NAMALWA (cell line): Measurements from ENCODE around the gene NRK.
"Not testable (repeated sequence)": the region's sequence is repeated elsewhere in the genome, so short reads cannot be mapped to it uniquely, and the experiment has no call there.

Experiments used
- DNase-seq: peaks from one replicate; pipeline ENCODE4 v3.0.0-alpha.2; 2015; ENCODE audit warnings: low spot score

The NRK gene

DNA sequence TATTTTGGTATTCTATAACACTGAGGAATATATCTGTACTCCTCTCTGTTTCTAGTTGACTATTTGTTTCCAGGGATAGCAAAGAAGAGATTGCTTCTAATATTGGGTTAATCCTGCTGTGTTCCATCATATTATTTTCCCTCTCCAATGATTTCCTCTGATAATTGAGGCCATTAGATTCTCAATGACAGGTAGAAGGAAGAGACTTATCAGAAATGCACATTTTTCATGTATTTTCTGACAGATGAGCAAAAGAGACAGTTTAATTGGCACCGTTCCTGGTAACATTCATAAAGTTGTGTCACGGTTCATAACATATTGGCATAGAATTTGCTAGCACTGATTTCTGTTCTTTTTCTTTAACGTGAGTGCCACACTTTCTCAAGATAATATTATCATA, 58.2 kb downstream of the NRK start:
- no peak for DNase-seq

DNA sequence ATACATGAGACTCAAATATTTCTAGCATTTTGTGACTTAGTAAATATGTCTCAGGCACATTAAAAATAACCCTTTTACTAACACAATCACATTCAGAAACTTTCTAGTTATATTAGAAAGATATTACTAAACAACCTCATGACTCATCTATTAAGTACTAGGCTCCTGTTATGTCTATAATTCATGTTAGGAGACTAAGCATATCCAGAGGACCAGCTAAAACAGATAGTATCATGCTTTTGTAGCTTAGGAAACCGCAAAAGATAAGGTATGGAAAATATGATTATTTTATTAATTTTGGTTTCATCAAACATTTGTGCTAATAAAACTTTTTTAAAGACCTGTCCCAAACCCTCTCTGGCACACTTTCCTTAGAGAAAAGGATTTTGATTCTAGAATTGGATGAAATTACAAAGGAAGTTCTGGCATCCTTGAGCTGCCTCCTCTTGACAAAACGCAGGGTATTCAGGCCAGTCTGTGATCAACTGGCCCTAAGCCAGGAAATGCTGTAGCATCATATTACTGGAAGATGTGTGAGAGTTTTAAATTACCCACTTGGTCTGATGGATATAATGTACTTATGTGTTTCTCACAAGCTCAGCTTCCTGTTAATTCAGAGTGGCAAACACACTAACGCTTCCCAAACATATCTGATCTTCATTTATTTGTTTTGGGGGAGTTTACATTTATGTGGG, 60.4 kb downstream of the NRK start:
- DNase-seq = no peak

- no peak for DNase-seq
Observed at GRCh38 chrX:105894721-105895120, 72.4 kb downstream of the NRK start.

DNA sequence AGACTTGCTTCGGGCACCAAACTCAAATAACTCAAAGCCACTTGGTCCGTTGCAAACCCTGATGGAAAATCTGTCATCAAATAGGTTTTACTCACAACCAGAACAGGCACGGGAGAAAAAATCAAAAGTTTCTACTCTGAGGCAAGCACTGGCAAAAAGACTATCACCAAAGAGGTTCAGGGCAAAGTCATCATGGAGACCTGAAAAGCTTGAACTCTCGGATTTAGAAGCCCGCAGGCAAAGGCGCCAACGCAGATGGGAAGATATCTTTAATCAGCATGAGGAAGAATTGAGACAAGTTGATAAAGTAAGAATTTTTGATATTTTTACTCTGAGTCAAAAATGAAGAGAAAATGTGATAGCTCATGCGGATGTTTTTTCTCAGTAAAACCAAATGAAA, 87.2 kb downstream of the NRK start:
- DNase-seq = no peak

- no peak for DNase-seq
Observed at GRCh38 chrX:105910563-105911105, 88.3 kb downstream of the NRK start.

DNA sequence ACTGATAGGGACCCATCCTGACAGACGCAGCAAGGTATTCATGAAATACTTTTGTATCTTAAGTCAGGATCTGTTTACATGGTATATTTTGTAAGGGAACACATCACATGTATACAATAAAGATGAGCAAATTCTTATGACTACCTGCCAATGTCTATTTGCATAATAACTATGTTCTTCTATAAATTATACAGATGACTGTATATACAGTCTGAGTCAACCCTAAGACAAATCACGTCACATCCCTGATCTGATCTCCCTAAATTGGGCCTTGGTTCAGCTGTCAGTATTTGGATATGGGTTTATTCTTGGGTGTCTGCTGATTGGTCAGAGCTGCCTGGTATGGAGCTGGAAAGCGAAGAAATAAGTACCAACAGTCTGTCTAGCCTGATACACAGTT, 122.9 kb downstream of the NRK start:
- DNase-seq = no peak

GRCh38 chrX:105969487-105969886, 147.1 kb downstream of the NRK start:
- no peak for DNase-seq

GRCh38 chrX:105972690-105973386, 150.5 kb downstream of the NRK start:
- no peak for DNase-seq

DNA sequence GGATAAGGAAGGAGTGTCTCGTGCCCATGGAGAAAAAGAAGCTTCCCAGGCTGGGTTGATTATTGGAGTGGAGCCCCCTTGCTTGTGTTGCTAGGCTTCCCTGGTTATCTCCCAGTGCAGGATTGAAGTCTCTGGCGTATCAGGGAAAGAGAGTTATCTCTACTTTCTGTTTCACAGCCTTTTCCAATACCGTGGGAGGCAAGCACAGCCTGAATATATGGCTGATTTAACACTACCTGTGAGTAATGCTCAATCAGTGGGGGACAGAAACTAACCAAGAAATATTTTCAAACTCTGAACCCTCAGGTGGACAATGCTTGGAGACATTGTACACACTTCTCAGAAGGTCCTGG, 151.0 kb downstream of the NRK start:
- no peak for DNase-seq

DNA sequence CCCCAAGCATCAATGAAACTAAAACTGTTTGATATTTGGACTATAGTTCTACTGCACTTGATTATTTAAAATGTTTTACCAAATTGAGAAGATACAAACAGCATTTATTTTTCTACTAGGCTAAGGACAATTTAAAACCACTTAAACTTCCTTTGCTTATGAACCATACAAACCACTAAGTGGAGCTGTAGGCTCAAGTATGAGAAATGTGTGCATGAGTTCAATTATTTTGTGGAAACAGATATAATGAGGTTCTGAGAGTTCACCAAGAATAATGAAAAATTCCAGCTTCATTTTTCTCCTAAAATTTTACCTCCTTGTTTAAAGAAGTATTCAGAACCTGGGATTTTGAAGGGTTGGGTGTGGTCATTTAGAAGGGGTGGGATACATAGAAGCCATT, 153.0 kb downstream of the NRK start:
- DNase-seq = peak; percentile 3

DNA sequence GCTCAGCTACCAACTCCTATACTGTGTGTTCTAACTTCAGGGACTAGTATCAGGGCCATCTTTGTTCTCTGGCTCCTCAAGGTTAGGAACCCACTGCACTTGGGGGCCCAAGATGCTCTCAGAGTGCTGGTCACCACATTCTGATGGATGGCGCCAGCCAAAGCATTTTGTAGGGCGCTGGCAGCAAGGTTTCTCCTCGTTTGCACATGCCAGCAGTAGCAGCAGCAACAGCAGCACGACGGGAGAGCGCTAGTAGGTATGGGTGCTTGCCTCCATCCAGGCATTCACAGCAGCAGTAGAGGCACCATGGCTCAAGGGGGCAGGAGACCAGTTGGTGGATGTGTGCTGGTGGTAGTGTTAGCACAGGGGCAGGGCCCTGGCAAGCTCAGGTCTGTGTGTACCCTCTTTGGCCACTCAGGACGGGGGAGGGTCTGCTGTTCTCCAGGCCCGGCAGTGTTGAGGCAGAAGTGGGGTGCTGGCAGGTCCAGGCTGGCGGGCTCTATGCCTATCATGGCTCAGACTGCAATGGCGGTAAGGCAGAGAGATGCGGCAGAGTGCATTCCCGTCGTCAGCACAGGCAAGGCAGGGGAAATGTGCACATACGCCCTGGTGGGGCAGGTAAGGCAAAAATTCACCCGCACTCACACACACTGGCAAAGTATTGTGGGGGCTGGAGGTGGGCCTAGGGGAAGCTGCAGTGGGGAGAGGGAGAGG, 159.6 kb downstream of the NRK start:
- DNase-seq = no peak

DNA sequence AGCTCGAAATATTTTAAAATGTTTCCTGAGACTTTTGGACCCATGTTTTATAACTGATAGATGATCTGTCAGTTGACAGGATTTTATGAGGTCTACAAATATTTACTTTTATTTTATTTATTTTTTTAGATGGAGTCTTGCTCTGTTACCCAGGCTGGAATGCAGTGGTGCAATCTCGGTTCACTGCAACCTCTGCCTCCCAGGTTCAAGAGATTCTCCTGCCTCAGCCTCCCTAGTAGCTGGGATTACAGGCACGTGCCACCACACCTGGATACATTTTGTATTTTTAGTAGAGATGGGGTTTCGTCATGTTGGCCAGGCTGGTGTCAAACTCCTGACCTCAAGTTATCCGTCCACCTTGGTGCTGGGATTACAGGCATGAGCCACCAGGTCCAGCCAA, 166.1 kb downstream of the NRK start:
- not testable (repeated sequence) for DNase-seq

DNA sequence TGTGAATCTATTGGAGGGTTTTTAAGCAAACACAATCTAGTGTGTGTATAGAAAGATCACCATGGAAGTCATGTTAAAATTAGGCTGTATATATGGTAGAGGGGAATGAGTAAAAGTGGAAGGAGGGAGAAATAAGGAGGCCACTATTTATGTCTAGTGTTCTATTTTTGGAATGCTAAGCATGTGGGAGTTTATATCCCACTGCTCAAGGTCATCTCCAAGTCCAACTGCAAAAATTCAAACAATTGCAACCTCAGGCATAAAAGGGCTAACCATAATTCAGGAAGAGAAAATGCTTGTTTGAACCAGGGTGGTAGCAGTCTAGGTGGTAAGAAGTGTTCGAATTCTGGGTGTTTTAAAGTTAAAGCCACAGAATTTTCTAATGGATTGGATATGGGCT, 177.0 kb downstream of the NRK start:
- DNase-seq = no peak

- no peak for DNase-seq
Observed at GRCh38 chrX:106000203-106000602, 177.9 kb downstream of the NRK start.

- not testable (repeated sequence) for DNase-seq
Observed at GRCh38 chrX:106000609-106001008, 178.3 kb downstream of the NRK start.

DNA sequence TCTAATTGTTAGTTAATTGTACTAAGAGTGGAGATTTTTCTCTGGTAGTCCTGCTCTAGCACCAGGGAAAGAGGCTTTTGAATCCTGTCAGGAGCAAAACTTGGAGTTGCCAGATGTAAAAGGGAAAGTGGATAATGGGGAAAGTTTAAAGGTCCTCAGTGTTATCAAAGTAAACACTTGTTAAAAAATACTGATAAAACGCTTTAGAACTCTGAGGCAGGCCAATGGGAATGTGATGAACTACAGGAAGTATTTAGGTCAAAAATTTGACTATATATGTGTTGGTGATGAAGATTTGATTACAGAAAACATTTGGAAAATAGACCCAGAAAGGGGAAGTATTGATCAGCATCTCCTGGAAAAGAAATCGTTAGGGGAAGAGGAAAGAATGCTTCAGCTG, 183.3 kb downstream of the NRK start:
- DNase-seq = no peak

- no peak for DNase-seq
Observed at GRCh38 chrX:106007815-106008214, 185.5 kb downstream of the NRK start.
